ENCODE measurements around the gene TLL2. TPM values are rescaled to one million over a fixed set of nuclear protein-coding genes. Genes with fewer than 3 reads are reported as not detected.
A peak's percentile ranks its signal among the peaks of the same experiment; 100 is the strongest.

Gene TLL2
- total RNA-seq, 4 donors from 2014 or later, result 0.20 to 0.31 TPM; not detected in 2

GRCh38 chr10:96415891-96416554, 97.7 kb downstream of the TLL2 start:
- WGBS, 2 donors (ENCODE audit: low coverage in 1 of 2), result 90 to 100% methylated on average over 4 to 5 of the region's 5 CpGs
- Histone ChIP-seq H3K4me1 (peaks cover 0 to 9% (median 4%) of the 10 kb centered on the region in 3 donors), H3K27ac (no peak overlapping the region), H3K27me3 (peaks cover 25% of the 10 kb centered on the region), H3K9me3 (no peaks in the 10 kb centered on the region), H3K36me3 (no peaks in the 10 kb centered on the region), H3K4me3 (no peak overlapping the region)
- ATAC-seq, result no peak
- TF ChIP-seq POLR2AphosphoS5 (IDR thresholded peaks at IDR 0.05) (no peak), POLR2A (IDR thresholded peaks at IDR 0.05) (no peak), EP300 (IDR thresholded peaks at IDR 0.05) (no peak), CTCF (IDR thresholded peaks at IDR 0.05) (no peak)

- peaks cover 32% of the 10 kb centered on the region for H3K27me3 ChIP-seq
- no peak overlapping the region for H3K27ac ChIP-seq
- no peak for ATAC-seq
- no peaks in the 10 kb centered on the region for H3K36me3 ChIP-seq
- no peaks in the 10 kb centered on the region for H3K9me3 ChIP-seq
- TF ChIP-seq POLR2A (IDR thresholded peaks at IDR 0.05) (no peak), POLR2AphosphoS5 (IDR thresholded peaks at IDR 0.05) (no peak)
- peaks cover 0 to 9% (median 4%) of the 10 kb centered on the region in 3 donors for H3K4me1 ChIP-seq
- 94 to 100% methylated on average over 1 of the region's 1 CpG for WGBS, 2 donors (ENCODE audit: low coverage in 1 of 2)
- no peak overlapping the region for H3K4me3 ChIP-seq
These were observed 98.4 kb downstream of the TLL2 start for GRCh38 chr10:96415150-96415890.

- Histone ChIP-seq H3K36me3 (no peaks in the 10 kb centered on the region), H3K9me3 (no peaks in the 10 kb centered on the region), H3K27ac (no peak overlapping the region), H3K27me3 (peaks cover 42% of the 10 kb centered on the region), H3K4me3 (no peak overlapping the region), H3K4me1 (peaks cover 0 to 9% (median 4%) of the 10 kb centered on the region in 3 donors)
- 86 to 93% methylated on average over 5 of the region's 5 CpGs for WGBS, 2 donors (ENCODE audit: low coverage in 1 of 2)
- ATAC-seq, result no peak
- TF ChIP-seq EP300 (IDR thresholded peaks at IDR 0.05) (no peak), POLR2A (IDR thresholded peaks at IDR 0.05) (no peak), CTCF (IDR thresholded peaks at IDR 0.05) (no peak), POLR2AphosphoS5 (IDR thresholded peaks at IDR 0.05) (no peak)
These were observed 99.4 kb downstream of the TLL2 start for GRCh38 chr10:96414303-96414702.

- Histone ChIP-seq H3K36me3 (no peaks in the 10 kb centered on the region), H3K27ac (no peak overlapping the region), H3K4me1 (peaks cover 0 to 9% (median 4%) of the 10 kb centered on the region in 3 donors), H3K4me3 (no peak overlapping the region), H3K27me3 (peaks cover 50% of the 10 kb centered on the region), H3K9me3 (no peaks in the 10 kb centered on the region)
- no peak for ATAC-seq
- TF ChIP-seq CTCF (IDR thresholded peaks at IDR 0.05) (peak in 1 of 4 experiments; percentile 12), EP300 (IDR thresholded peaks at IDR 0.05) (no peak)
- WGBS, 2 donors (ENCODE audit: low coverage in 1 of 2), result 53% methylated on average over 4 of the region's 13 CpGs; no CpG with 5 or more reads in 1 of the 2 donors
These were observed 100.5 kb downstream of the TLL2 start for GRCh38 chr10:96413151-96413787.

- ATAC-seq, result no peak
- Histone ChIP-seq H3K9me3 (no peaks in the 10 kb centered on the region), H3K36me3 (no peaks in the 10 kb centered on the region), H3K27ac (no peak overlapping the region), H3K4me3 (no peak overlapping the region), H3K4me1 (peaks cover 0 to 9% (median 4%) of the 10 kb centered on the region in 3 donors), H3K27me3 (peaks cover 62% of the 10 kb centered on the region)
- TF ChIP-seq POLR2A (IDR thresholded peaks at IDR 0.05) (no peak), EP300 (IDR thresholded peaks at IDR 0.05) (no peak), POLR2AphosphoS5 (IDR thresholded peaks at IDR 0.05) (no peak), CTCF (IDR thresholded peaks at IDR 0.05) (no peak)
- WGBS, 2 donors (ENCODE audit: low coverage in 1 of 2), result 65 to 82% methylated on average over 6 to 7 of the region's 10 CpGs
These were observed 101.9 kb downstream of the TLL2 start for GRCh38 chr10:96411716-96412320.

All from gastroesophageal sphincter (tissue), 4 donors.